SH-SY5Y (cell line): Measurements from ENCODE around the gene KCNK10.

Experiments
- GATA2 ChIP-seq: IDR thresholded peaks from 2 replicates; pipeline ENCODE4 v1.6.1; 2011; ENCODE audit warnings: mild to moderate bottlenecking, low read depth, low read length
- GATA3 ChIP-seq: IDR thresholded peaks from 2 replicates; pipeline ENCODE4 v1.6.1; 2011; ENCODE audit warnings: low read depth, mild to moderate bottlenecking, low read length, moderate library complexity

Gene KCNK10

GRCh38 chr14:88168498-88169165 lies 154.4 kb downstream of the KCNK10 start:
- TF ChIP-seq GATA3, result no peak

GRCh38 chr14:88168025-88168424 lies 155.0 kb downstream of the KCNK10 start:
- no peak for TF ChIP-seq GATA3
- TF ChIP-seq GATA2, result no peak

- TF ChIP-seq GATA3, result no peak
- no peak for TF ChIP-seq GATA2
Measured at GRCh38 chr14:88166616-88167015, 156.5 kb downstream of the KCNK10 start.

- TF ChIP-seq GATA2 (no peak), GATA3 (no peak)
Measured at GRCh38 chr14:88164906-88165534, 158.0 kb downstream of the KCNK10 start.

- TF ChIP-seq GATA2, result no peak
- TF ChIP-seq GATA3, result no peak
Measured at GRCh38 chr14:88163731-88164255, 159.3 kb downstream of the KCNK10 start.

- no peak for TF ChIP-seq GATA2
- no peak for TF ChIP-seq GATA3
Measured at GRCh38 chr14:88156127-88156526, 166.9 kb downstream of the KCNK10 start.

- TF ChIP-seq GATA2, result no peak
- no peak for TF ChIP-seq GATA3
Measured at GRCh38 chr14:88154926-88155325, 168.1 kb downstream of the KCNK10 start.

GRCh38 chr14:88154321-88154720 lies 168.7 kb downstream of the KCNK10 start:
- TF ChIP-seq GATA3, result no peak
- TF ChIP-seq GATA2, result no peak

- no peak for TF ChIP-seq GATA3
- TF ChIP-seq GATA2, result no peak
Measured at GRCh38 chr14:88146881-88147649, 176.0 kb downstream of the KCNK10 start.

GRCh38 chr14:88143810-88144209 lies 179.3 kb downstream of the KCNK10 start:
- no peak for TF ChIP-seq GATA3
- no peak for TF ChIP-seq GATA2

- TF ChIP-seq GATA3 (no peak), GATA2 (no peak)
Measured at GRCh38 chr14:88142997-88143396, 180.1 kb downstream of the KCNK10 start.

GRCh38 chr14:88140874-88141273 lies 182.2 kb downstream of the KCNK10 start:
- TF ChIP-seq GATA3, result no peak
- TF ChIP-seq GATA2, result no peak

GRCh38 chr14:88137327-88137726 lies 185.7 kb downstream of the KCNK10 start:
- TF ChIP-seq GATA2, result no peak
- TF ChIP-seq GATA3, result no peak
